Large intestine (tissue), 3 donors: Measurements from ENCODE around the gene FSTL5. TPM values are rescaled to one million over a fixed set of nuclear protein-coding genes. Genes with fewer than 3 reads are reported as not detected.

ENCODE experiments used
- DNase-seq, 2 donors: peaks; one replicate each; pipeline versions ENCODE4 v3.0.0 to v3.0.0-alpha.2; 2013
- H3K27ac ChIP-seq: one replicate; pipeline ENCODE4 v1.5.1; 2013; ENCODE audit warnings: low read length
- H3K27me3 ChIP-seq: 2 replicates; pipeline ENCODE4 v1.6.1; 2013; ENCODE audit warnings: low read length; ENCODE audit not compliant: control insufficient read depth, insufficient read depth
- H3K36me3 ChIP-seq: 2 replicates; pipeline ENCODE4 v1.6.1; 2013; ENCODE audit warnings: low read length; ENCODE audit not compliant: control insufficient read depth, insufficient read depth
- H3K4me1 ChIP-seq: one replicate; pipeline ENCODE4 v1.6.1; 2013; ENCODE audit warnings: low read length; ENCODE audit not compliant: control insufficient read depth, insufficient read depth
- H3K4me3 ChIP-seq: one replicate; pipeline ENCODE4 v1.5.1; 2013; ENCODE audit warnings: low read length
- H3K9me3 ChIP-seq: one replicate; pipeline ENCODE4 v1.6.1; 2013; ENCODE audit warnings: mild to moderate bottlenecking, low read depth, low read length, moderate library complexity; ENCODE audit not compliant: control insufficient read depth
- WGBS: methylation state at CpG from one replicate; pipeline ENCODE4 v1.1.5; 2013; ENCODE audit warnings: low lambda C conversion rate; ENCODE audit not compliant: insufficient coverage; 5-methylcytosine and 5-hydroxymethylcytosine counted together
- polyA plus RNA-seq: library from polyadenylated mRNA; unstranded; fragments of 120-200 nt; gene quantifications from one replicate; pipeline ENCODE4 v1.2.1, GENCODE V29; 2013

FSTL5 gene
- polyA plus RNA-seq, 1 donor: 7.0 TPM

DNA sequence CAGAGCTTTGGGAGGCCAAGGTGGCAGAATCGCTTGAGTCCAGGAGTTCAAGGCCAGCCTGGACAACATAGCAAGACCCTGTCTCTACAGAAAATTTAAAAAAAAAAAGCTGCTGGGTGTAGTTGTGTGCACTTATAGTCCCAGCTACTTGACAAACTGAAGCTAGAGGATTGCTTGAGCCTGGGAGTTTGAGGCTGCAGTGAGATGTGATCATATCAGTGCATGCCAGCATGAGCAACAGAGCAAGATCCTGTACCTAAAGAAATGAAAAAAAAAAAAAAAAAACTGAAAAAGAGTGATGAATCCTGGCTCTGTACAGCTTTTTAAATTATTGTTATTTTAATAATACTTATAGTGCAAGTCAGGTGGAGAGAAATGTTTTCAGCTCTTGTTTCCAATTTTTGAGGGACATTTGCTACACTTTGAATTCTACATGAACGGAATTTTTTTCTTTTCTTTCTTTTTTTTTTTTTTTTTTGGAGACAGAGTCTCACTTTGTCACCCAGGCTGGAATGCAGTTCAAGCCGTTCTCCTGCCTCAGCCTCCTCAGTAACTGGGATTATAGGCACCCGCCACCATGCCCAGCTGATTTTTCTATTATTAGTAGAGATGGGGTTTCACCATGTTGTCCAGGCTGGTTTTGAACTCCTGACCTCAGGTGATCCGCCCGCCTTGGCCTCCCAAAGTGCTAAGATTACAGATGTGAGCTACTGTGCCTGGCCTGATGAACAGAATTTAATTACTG lies 215.6 kb downstream of the FSTL5 start:
- Histone ChIP-seq H3K9me3 (no peaks in the 10 kb centered on the region), H3K27ac (no peak overlapping the region), H3K4me3 (no peak overlapping the region), H3K4me1 (peaks cover 3% of the 10 kb centered on the region), H3K27me3 (no peaks in the 10 kb centered on the region), H3K36me3 (no peaks in the 10 kb centered on the region)
- no peak for DNase-seq
- WGBS: 80% methylated on average over 1 of the region's 6 CpGs

DNA sequence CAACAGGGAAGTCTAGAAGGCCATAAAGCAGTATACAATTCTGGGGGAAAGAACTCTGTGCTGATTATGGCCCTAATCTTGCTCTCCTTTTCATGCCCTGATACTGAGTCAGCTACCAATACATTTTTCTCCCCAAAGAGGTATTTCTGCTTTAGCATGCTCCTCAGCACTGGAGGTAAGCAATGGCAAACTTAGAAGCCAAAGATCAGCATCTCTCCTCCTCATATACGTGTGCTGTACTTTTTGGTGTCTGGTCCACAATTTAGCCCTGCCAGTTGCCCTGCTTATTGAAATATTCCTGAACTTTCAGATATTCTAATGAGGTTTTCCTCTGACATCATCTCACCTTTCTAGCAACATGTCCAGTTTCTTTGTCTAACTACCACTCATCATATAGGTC lies 226.2 kb downstream of the FSTL5 start:
- no CpG with 5 or more reads among the region's 1 CpG for WGBS
- Histone ChIP-seq H3K27ac (no peak overlapping the region), H3K4me3 (no peak overlapping the region)

DNA sequence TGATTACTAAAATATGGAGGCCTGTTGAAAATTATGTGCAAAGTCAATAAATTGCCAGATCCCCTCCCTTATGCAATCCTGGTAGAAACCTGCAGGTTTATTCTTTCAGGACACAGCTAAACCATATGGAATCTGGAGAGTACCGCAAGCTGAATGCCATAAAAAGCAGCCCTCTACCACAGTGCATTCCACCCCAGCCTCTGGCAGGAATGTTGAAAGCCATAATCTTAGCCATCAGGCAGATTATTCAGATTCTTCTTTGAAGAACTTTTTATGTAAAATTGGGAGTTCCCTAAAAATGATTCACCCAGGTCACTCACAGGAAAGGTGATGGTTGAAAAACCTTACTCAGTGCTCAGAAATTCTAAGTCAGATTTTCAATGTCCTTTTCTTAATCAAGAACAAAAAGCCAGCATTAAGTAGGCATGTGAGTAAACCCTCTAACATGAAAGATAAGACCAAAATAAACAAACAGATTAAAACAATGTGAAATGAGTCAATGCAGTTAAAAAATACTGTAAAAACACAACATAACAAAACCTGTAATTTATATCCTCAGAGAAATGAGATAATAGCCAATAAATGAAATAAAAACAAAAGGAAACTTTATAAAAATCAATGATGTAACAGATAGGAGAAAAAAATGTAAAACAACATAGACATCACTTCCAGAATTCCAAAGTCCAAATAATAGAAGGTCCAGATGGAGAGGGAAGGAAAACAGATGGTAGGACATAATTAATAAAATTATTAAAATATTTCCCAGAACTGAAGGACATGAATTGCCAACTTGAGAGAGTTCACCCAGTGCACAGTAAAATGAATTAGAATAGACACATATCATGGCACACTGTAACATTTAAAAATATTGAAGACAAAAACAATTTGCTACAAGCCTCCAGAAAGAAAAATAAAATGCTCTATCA lies 226.9 kb downstream of the FSTL5 start:
- Histone ChIP-seq H3K9me3 (no peaks in the 10 kb centered on the region), H3K27ac (no peak overlapping the region), H3K4me3 (no peak overlapping the region), H3K4me1 (no peaks in the 10 kb centered on the region), H3K27me3 (no peaks in the 10 kb centered on the region), H3K36me3 (no peaks in the 10 kb centered on the region)
- DNase-seq: no peak
- no CpG with 5 or more reads among the region's 1 CpG for WGBS

More for the DNA sequence above, 226.2 kb downstream of the FSTL5 start:
- H3K27me3 ChIP-seq: no peaks in the 10 kb centered on the region
- no peaks in the 10 kb centered on the region for H3K9me3 ChIP-seq
- no peaks in the 10 kb centered on the region for H3K4me1 ChIP-seq
- DNase-seq: no peak
- H3K36me3 ChIP-seq: no peaks in the 10 kb centered on the region

- H3K4me3 ChIP-seq: no peak overlapping the region
- 50% methylated on average over 1 of the region's 1 CpG for WGBS
- peak in 1 of 2 donors; percentile 2 for DNase-seq
- H3K36me3 ChIP-seq: no peaks in the 10 kb centered on the region
- H3K27ac ChIP-seq: no peak overlapping the region
- H3K9me3 ChIP-seq: no peaks in the 10 kb centered on the region
- H3K27me3 ChIP-seq: no peaks in the 10 kb centered on the region
- no peaks in the 10 kb centered on the region for H3K4me1 ChIP-seq
Measured at GRCh38 chr4:161931089-161931488, 232.7 kb downstream of the FSTL5 start.

- Histone ChIP-seq H3K27me3 (no peaks in the 10 kb centered on the region), H3K4me3 (no peak overlapping the region), H3K4me1 (no peaks in the 10 kb centered on the region), H3K27ac (no peak overlapping the region), H3K36me3 (no peaks in the 10 kb centered on the region), H3K9me3 (no peaks in the 10 kb centered on the region)
- no peak for DNase-seq
Measured at GRCh38 chr4:161929956-161930355, 233.8 kb downstream of the FSTL5 start.

DNA sequence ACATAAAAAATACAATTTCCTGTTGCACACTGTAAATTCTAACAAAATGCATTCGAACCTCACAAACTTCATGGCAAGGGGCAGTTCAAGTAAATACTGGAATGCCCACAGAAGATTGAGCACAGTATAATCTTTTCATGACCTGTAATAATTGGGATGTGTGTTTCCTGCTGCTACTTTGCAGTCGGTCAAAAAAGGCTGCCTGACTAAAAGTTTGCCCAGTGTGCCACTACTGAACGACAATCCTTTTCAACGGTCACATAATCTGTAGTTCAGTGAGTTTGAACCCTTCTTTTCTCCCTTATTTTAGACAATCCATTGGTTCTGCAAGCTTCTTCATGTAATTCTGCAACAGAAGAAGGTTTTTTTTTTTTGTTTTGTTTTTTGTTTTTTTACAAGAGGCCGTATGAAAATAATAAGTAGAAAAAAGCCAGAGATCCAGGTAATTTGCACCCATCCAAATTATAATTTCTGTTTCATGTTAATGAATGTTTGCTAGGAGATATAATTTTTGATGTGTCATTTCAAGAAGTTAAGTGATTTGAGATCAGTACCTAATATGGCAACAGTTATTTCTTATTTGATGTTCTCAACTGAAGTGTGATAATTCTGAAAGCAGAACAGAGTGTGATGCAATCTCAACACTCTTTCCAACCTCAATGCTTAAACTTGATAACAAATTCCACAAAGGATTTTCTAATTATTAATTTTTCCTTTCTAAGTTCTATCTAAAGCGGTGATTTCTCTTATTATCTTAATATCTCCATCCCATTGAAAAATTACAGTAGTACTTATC lies 237.6 kb downstream of the FSTL5 start:
- H3K27ac ChIP-seq: no peak overlapping the region
- no peaks in the 10 kb centered on the region for H3K27me3 ChIP-seq
- 92% methylated on average over 4 of the region's 6 CpGs for WGBS
- no peaks in the 10 kb centered on the region for H3K4me1 ChIP-seq
- H3K36me3 ChIP-seq: no peaks in the 10 kb centered on the region
- DNase-seq: no peak
- H3K4me3 ChIP-seq: no peak overlapping the region
- H3K9me3 ChIP-seq: no peaks in the 10 kb centered on the region

GRCh38 chr4:161920304-161921052 lies 243.3 kb downstream of the FSTL5 start:
- Histone ChIP-seq H3K27me3 (no peaks in the 10 kb centered on the region), H3K4me1 (peaks cover 8% of the 10 kb centered on the region), H3K27ac (peak overlapping the region; percentile 58), H3K4me3 (no peak overlapping the region), H3K9me3 (no peaks in the 10 kb centered on the region), H3K36me3 (no peaks in the 10 kb centered on the region)
- WGBS: no CpG with 5 or more reads among the region's 3 CpGs
- no peak for DNase-seq

DNA sequence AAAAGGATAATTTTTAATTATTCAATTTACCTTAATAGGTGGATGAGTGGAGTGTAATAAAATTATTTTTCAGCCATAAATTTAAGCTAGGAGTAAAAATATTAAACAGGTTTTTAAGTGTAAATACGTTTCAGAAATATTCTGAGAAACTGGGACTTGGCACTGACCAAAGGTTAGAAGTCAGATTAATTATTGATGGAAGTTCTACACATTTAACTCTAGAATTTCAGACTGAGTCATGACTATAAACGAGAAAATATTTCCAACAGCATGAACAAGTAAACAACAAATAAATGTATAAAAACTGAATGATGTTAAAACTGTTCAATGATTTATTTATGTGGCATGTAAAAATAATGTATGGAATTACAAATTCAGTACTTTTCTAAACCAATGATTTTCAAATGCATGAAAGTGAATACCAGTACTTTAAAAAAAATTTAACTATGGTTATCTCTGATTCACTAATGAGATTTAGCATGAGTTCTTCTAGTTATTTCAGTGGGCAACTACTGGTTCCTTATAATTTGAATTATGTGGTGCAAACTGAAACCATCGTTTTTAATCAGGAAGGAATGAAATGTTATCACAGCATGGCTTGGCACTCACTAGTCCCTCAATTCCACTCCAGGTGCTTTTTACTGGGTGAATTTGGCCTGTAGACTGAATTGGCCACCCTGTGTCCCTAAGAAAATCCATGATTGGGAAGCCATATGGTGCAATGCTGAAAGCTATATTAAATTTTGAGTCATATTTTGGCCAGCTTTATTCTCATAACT lies 244.2 kb downstream of the FSTL5 start:
- peak overlapping the region; percentile 68 for H3K27ac ChIP-seq
- no peaks in the 10 kb centered on the region for H3K9me3 ChIP-seq
- H3K4me1 ChIP-seq: peaks cover 8% of the 10 kb centered on the region
- no peaks in the 10 kb centered on the region for H3K27me3 ChIP-seq
- DNase-seq: no peak
- H3K36me3 ChIP-seq: no peaks in the 10 kb centered on the region
- WGBS: 31% methylated on average over 2 of the region's 3 CpGs
- no peak overlapping the region for H3K4me3 ChIP-seq

GRCh38 chr4:161916035-161916434 lies 247.8 kb downstream of the FSTL5 start:
- no peaks in the 10 kb centered on the region for H3K9me3 ChIP-seq
- no peak for DNase-seq
- H3K4me1 ChIP-seq: peaks cover 7% of the 10 kb centered on the region
- H3K27ac ChIP-seq: no peak overlapping the region
- no peaks in the 10 kb centered on the region for H3K36me3 ChIP-seq
- H3K4me3 ChIP-seq: no peak overlapping the region
- no peaks in the 10 kb centered on the region for H3K27me3 ChIP-seq
- WGBS: no CpG with 5 or more reads among the region's 1 CpG
